ENCODE data around the gene RHAG.

DNA sequence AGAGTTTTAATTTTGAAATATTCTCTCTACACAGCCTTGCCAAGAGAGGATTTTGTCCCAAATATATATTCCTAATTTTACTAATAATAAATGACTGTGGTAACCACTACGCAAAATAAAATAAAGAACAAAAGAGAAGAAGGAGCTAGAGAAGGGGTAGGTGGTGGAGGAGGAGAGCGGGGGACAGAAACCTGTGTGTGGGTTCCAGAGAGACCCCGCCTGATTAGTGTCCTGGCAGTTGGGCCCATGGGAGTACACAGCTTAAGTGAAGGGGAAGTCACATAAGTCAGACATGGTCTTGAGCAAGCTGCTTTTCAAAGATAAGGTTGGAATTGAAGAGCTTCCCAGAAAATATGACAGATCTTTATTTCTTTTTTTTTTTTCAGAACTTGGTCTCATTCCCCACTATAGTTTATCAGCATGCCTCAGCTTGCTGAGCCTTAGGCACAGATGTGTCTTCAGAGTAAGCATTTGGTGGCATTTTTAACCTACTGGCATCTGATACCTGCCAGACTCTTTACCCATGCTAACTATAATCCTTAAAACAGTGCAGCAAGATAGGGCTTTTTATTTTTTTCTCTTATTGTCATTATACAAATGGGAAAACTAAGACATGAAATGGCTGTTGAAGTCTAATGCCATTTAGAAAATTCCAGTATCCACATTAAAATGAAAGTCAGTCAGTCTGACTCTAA is 9.6 kb upstream of the RHAG start:
- TF ChIP-seq, protein P1, sequence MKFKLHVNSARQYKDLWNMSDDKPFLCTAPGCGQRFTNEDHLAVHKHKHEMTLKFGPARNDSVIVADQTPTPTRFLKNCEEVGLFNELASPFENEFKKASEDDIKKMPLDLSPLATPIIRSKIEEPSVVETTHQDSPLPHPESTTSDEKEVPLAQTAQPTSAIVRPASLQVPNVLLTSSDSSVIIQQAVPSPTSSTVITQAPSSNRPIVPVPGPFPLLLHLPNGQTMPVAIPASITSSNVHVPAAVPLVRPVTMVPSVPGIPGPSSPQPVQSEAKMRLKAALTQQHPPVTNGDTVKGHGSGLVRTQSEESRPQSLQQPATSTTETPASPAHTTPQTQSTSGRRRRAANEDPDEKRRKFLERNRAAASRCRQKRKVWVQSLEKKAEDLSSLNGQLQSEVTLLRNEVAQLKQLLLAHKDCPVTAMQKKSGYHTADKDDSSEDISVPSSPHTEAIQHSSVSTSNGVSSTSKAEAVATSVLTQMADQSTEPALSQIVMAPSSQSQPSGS (IDR thresholded peaks at IDR 0.05; ENCODE audit: low read length) = no peak
- TF ChIP-seq, protein P2, sequence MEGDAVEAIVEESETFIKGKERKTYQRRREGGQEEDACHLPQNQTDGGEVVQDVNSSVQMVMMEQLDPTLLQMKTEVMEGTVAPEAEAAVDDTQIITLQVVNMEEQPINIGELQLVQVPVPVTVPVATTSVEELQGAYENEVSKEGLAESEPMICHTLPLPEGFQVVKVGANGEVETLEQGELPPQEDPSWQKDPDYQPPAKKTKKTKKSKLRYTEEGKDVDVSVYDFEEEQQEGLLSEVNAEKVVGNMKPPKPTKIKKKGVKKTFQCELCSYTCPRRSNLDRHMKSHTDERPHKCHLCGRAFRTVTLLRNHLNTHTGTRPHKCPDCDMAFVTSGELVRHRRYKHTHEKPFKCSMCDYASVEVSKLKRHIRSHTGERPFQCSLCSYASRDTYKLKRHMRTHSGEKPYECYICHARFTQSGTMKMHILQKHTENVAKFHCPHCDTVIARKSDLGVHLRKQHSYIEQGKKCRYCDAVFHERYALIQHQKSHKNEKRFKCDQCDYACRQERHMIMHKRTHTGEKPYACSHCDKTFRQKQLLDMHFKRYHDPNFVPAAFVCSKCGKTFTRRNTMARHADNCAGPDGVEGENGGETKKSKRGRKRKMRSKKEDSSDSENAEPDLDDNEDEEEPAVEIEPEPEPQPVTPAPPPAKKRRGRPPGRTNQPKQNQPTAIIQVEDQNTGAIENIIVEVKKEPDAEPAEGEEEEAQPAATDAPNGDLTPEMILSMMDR (IDR thresholded peaks at IDR 0.05; ENCODE audit: control extremely low read depth in 1 of 3, insufficient read depth in 1 of 3, low read depth in 1 of 3, low read length in 3 of 3) = no peak
- TF ChIP-seq CEBPB (IDR thresholded peaks at IDR 0.05; ENCODE audit: low read depth, low read length) (no peak), SP1 (IDR thresholded peaks at IDR 0.05; ENCODE audit: low read depth, low read length) (no peak), CHD2 (IDR thresholded peaks at IDR 0.05; ENCODE audit: low read length) (no peak), RXRA (IDR thresholded peaks at IDR 0.05; ENCODE audit: insufficient read depth, low read depth, low read length) (no peak), TAF1 (IDR thresholded peaks at IDR 0.05; ENCODE audit: low read depth, low read length) (no peak), POLR2A (IDR thresholded peaks at IDR 0.05; ENCODE audit: control extremely low read depth in 1 of 2, low read depth in 2 of 2, low read length in 2 of 2) (no peak), GABPA (IDR thresholded peaks at IDR 0.05; ENCODE audit: borderline replicate concordance, insufficient read depth, low read length) (no peak)
- TF ChIP-seq, protein P3, sequence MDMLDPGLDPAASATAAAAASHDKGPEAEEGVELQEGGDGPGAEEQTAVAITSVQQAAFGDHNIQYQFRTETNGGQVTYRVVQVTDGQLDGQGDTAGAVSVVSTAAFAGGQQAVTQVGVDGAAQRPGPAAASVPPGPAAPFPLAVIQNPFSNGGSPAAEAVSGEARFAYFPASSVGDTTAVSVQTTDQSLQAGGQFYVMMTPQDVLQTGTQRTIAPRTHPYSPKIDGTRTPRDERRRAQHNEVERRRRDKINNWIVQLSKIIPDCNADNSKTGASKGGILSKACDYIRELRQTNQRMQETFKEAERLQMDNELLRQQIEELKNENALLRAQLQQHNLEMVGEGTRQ (IDR thresholded peaks at IDR 0.05; ENCODE audit: low read length) = no peak
